Caco-2 (cell line): ENCODE results near the gene NAPA. TPM values are rescaled to one million over a fixed set of nuclear protein-coding genes. Genes with fewer than 3 reads are reported as not detected.

Source experiments
- BruUV-seq: library from RNA; stranded (reverse); fragments of 400-500 nt; replicated peaks from 2 replicates; lab custom pipeline; 2021; lab: Mats Ljungman, UMichigan
- CTCF ChIA-PET: fragments of 300-600 bp; sonication (Branson Sonifier 250); formaldehyde crosslinking; loops from one replicate; lab custom pipeline; 2022; ENCODE audit warnings: antibody characterized with exemption; lab: Charles Lee
- POLR2A ChIA-PET: fragments of 300-600 bp; sonication (Branson Sonifier 250); formaldehyde crosslinking; loops from one replicate; lab custom pipeline; 2022; ENCODE audit warnings: antibody characterized with exemption; lab: Charles Lee
- DNase-seq, 2 experiments: peaks; one replicate each; pipeline versions ENCODE4 v3.0.0 to v3.0.0-alpha.2; 2020 to 2022
- H3K27me3 ChIP-seq: replicated peaks from 2 replicates; pipeline ENCODE4 v1.6.0; 2011; ENCODE audit warnings: low read length; ENCODE audit not compliant: control insufficient read depth, insufficient read depth
- H3K36me3 ChIP-seq: 2 replicates; pipeline ENCODE4 v1.5.1; 2011; ENCODE audit warnings: low read length; ENCODE audit not compliant: control insufficient read depth, insufficient read depth
- H3K4me1 ChIP-seq: fragments of 250-450 bp; sonication (Bioruptor Pico); 2 replicates; pipeline ENCODE4 v1.5.1; 2020; ENCODE audit warnings: mild to moderate bottlenecking
- H3K4me3 ChIP-seq: 2 replicates; pipeline ENCODE4 v1.5.1; 2011; ENCODE audit warnings: low read depth, mild to moderate bottlenecking, control low read depth, low read length
- H3K9me3 ChIP-seq: fragments of 250-450 bp; sonication (Bioruptor Pico); 2 replicates; pipeline ENCODE4 v1.5.1; 2020; ENCODE audit warnings: mild to moderate bottlenecking, moderate library complexity
- H3K27ac Mint-ChIP-seq: one replicate; pipeline ENCODE4 v1.8.0; 2022; ENCODE audit warnings: mixed read lengths; ENCODE audit not compliant: unreplicated experiment
- H3K27me3 Mint-ChIP-seq: one replicate; pipeline ENCODE4 v1.8.0; 2022; ENCODE audit warnings: mixed read lengths; ENCODE audit not compliant: insufficient read depth, unreplicated experiment
- H3K36me3 Mint-ChIP-seq: one replicate; pipeline ENCODE4 v1.8.0; 2022; ENCODE audit warnings: mild to moderate bottlenecking, mixed read lengths; ENCODE audit not compliant: insufficient read depth, unreplicated experiment
- H3K4me1 Mint-ChIP-seq: one replicate; pipeline ENCODE4 v1.8.0; 2022; ENCODE audit warnings: low read depth, mixed read lengths; ENCODE audit not compliant: unreplicated experiment
- H3K4me3 Mint-ChIP-seq: one replicate; pipeline ENCODE4 v1.8.0; 2022; ENCODE audit warnings: mild to moderate bottlenecking, moderate library complexity, mixed read lengths; ENCODE audit not compliant: unreplicated experiment
- H3K9me3 Mint-ChIP-seq: one replicate; pipeline ENCODE4 v1.8.0; 2022; ENCODE audit warnings: mixed read lengths; ENCODE audit not compliant: unreplicated experiment
- intact Hi-C: fragments of 100-400 bp; cut with micrococcal nuclease; formaldehyde crosslinking; loops from one replicate; pipeline ENCODE4 v1.10.0; 2022; ENCODE audit not compliant: unreplicated experiment
- total RNA-seq: library from RNA; stranded (reverse); gene quantifications from 2 replicates; pipeline ENCODE4 v1.2.3, GENCODE V29; 2022
- TF ChIP-seq, protein P1 (sequence below), 2 experiments: fragments of 200-600 bp in 1 of 2; IDR thresholded peaks; 1 replicate in 1 of 2; 2 replicates in 1 of 2; pipeline versions ENCODE4 v1.5.1 to v1.8.0; 2011 to 2022; ENCODE audit warnings: antibody characterized with exemption in 1 of 2, control low read depth in 1 of 2, inconsistent platforms in 1 of 2, low read depth in 1 of 2, low read length in 1 of 2, mild to moderate bottlenecking in 1 of 2, moderate library complexity in 1 of 2; ENCODE audit not compliant: insufficient read depth in 1 of 2, severe bottlenecking in 1 of 2, unreplicated experiment in 1 of 2

NAPA gene
- total RNA-seq, 1 experiment from 2014 or later: 149 TPM

DNA sequence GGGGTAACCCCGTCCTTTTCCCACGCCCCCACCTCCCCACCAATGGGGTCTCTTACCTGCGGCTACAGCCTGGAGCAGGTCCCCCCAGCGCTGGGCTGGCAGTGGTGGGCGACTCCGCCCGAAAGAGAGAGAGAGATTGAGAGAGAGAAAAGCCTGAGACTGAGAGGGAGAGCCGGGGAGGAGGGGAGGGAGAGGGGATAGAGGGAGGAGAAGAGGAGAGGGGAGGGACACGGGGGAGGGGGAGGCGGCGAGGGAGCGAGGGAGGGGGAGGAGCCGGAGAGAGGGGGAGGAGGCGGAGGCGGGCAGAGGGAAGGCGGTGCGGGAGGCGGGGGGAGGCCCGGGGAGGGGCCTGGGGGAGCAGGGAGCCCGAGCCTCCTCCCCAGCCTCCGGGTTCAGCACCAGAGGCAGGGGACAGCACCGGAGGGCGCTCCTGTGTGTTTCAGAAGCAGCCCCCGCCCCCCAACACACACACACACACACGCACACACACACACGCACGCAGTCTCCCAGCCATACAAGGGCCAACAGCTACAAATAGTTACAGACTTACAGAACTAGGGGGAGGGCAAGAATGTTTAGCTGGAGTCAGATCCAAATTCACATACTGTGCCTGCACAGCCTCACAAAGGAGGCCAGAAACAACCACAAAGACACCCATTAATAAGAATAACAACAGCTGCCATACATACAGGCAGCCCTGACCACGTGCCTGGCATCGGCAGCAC is 43.0 kb downstream of the NAPA start, which contains the start of gene SLC8A2:
SLC8A2 (minus strand) TSS at position 161 of the 725 bp plus-strand sequence. CDS start 5,490 bp downstream, outside the sequence.
- TF ChIP-seq, protein P1, sequence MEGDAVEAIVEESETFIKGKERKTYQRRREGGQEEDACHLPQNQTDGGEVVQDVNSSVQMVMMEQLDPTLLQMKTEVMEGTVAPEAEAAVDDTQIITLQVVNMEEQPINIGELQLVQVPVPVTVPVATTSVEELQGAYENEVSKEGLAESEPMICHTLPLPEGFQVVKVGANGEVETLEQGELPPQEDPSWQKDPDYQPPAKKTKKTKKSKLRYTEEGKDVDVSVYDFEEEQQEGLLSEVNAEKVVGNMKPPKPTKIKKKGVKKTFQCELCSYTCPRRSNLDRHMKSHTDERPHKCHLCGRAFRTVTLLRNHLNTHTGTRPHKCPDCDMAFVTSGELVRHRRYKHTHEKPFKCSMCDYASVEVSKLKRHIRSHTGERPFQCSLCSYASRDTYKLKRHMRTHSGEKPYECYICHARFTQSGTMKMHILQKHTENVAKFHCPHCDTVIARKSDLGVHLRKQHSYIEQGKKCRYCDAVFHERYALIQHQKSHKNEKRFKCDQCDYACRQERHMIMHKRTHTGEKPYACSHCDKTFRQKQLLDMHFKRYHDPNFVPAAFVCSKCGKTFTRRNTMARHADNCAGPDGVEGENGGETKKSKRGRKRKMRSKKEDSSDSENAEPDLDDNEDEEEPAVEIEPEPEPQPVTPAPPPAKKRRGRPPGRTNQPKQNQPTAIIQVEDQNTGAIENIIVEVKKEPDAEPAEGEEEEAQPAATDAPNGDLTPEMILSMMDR (IDR thresholded peaks at IDR 0.05; ENCODE audit: insufficient read depth in 1 of 2, low read depth in 1 of 2, low read length in 1 of 2, severe bottlenecking in 1 of 2, unreplicated experiment in 1 of 2): no peak
- Mint-ChIP-seq H3K4me3 (peak within 1 kb of the TSS; percentile 58), H3K27ac (no peak within 1 kb of the TSS), H3K4me1 (peaks cover 11% of the 10 kb centered on the region), H3K36me3 (no peaks in the 10 kb centered on the region), H3K9me3 (no peaks in the 10 kb centered on the region), H3K27me3 (peaks cover 16% of the 10 kb centered on the region)
- peak; percentile 89 to 90 for DNase-seq
- intact Hi-C loops: no loop called here
- Histone ChIP-seq H3K27me3 (no peaks in the 10 kb centered on the region), H3K4me1 (peaks cover 21% of the 10 kb centered on the region; the same call in 1 of the 2 replicates), H3K36me3 (no peaks in the 10 kb centered on the region), H3K4me3 (peak within 1 kb of the TSS; percentile 12; the same call in 1 of the 2 replicates), H3K9me3 (no peaks in the 10 kb centered on the region)
- CTCF ChIA-PET: interaction anchor here (1.6 kb wide), 1 partner anchor 35 kb away, joined by 5 read pairs; no protein-coding TSS in a partner anchor
- no TSS peak for BruUV-seq
- POLR2A ChIA-PET: no interaction called here

GRCh38 chr19:47471381-47471732 is 43.5 kb downstream of the NAPA start:
- no peak for DNase-seq
- Mint-ChIP-seq H3K9me3 (no peaks in the 10 kb centered on the region), H3K36me3 (no peaks in the 10 kb centered on the region), H3K4me3 (peak overlapping the region; percentile 58), H3K27ac (no peak overlapping the region), H3K27me3 (peaks cover 16% of the 10 kb centered on the region), H3K4me1 (peaks cover 11% of the 10 kb centered on the region)
- ChIA-PET POLR2A (no interaction called here), CTCF (interaction anchor here (0.6 to 1.6 kb wide), 2 partner anchors 16 to 34 kb away, joined by 3 to 5 read pairs; no protein-coding TSS in a partner anchor)
- peaks cover 21% of the 10 kb centered on the region; the same call in 1 of the 2 replicates for H3K4me1 ChIP-seq
- intact Hi-C loops: no loop called here
- BruUV-seq: no TSS peak
- H3K36me3 ChIP-seq: no peaks in the 10 kb centered on the region
- TF ChIP-seq, protein P1 (IDR thresholded peaks at IDR 0.05; ENCODE audit: insufficient read depth in 1 of 2, low read depth in 1 of 2, low read length in 1 of 2, severe bottlenecking in 1 of 2, unreplicated experiment in 1 of 2): no peak
- peak overlapping the region; percentile 12; the same call in 1 of the 2 replicates for H3K4me3 ChIP-seq
- H3K27me3 ChIP-seq: no peaks in the 10 kb centered on the region
- H3K9me3 ChIP-seq: no peaks in the 10 kb centered on the region

DNA sequence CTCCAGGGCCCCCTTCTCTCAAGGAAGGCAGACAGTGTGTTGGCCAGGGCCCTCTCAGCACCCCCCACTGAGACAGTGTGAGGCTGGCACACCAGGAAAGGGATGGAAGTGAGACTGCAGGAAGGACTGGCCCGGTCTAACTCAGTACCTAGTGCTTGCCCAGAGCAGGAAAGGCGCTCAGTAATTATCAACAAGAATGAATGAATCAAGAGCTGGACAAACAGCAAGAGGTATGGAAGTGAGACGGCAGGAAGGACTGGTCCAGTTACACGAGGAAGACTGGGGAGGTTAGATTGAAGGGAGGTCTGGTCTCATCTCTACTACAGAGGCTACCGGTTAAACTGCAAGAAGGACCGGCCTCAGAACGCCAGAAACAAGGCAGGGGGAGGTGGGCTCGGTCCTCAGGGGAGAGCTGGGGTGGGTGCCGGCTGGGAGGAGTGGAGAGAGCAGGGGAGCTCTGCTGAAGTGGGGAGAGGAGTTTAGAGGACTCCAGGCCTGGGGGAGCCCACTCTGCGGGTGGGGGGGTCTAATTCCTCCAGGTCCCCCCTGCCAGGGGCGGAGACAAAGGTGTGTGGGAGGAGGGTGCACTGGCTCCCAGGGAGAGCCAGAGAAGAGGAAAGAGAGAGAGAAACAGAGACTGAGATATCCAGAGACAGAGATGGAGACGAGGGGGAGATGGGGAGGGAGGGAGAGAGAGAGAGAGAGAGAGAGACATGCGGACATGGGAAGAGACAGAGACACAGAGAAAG is 44.2 kb downstream of the NAPA start:
- no peaks in the 10 kb centered on the region for H3K9me3 Mint-ChIP-seq
- H3K27me3 Mint-ChIP-seq: peaks cover 16% of the 10 kb centered on the region
- intact Hi-C loops: no loop called here
- ChIA-PET CTCF (interaction anchor here (0.6 kb wide), 2 partner anchors 17 to 122 kb away, joined by 3 to 6 read pairs; partner anchors contain the start of gene DHX34), POLR2A (no interaction called here)
- no peak overlapping the region for H3K4me3 ChIP-seq
- H3K4me3 Mint-ChIP-seq: peak overlapping the region; percentile 58
- H3K36me3 Mint-ChIP-seq: no peaks in the 10 kb centered on the region
- H3K27ac Mint-ChIP-seq: no peak overlapping the region
- TF ChIP-seq, protein P1 (IDR thresholded peaks at IDR 0.05; ENCODE audit: insufficient read depth in 1 of 2, low read depth in 1 of 2, low read length in 1 of 2, severe bottlenecking in 1 of 2, unreplicated experiment in 1 of 2): no peak
- H3K4me1 ChIP-seq: peaks cover 21% of the 10 kb centered on the region; the same call in 1 of the 2 replicates
- no TSS peak for BruUV-seq
- no peaks in the 10 kb centered on the region for H3K27me3 ChIP-seq
- peaks cover 11% of the 10 kb centered on the region for H3K4me1 Mint-ChIP-seq
- H3K36me3 ChIP-seq: no peaks in the 10 kb centered on the region
- DNase-seq: no peak
- H3K9me3 ChIP-seq: no peaks in the 10 kb centered on the region
